ENCODE measurements around the gene TIMM10.

TIMM10 gene

GRCh38 chr11:57562596-57562995 is 32.0 kb upstream of the TIMM10 start:
- Histone ChIP-seq H4K91ac (ENCODE audit: low read length) (no peak overlapping the region), H3K9me3 (ENCODE audit: control insufficient read depth, low read length) (no peaks in the 10 kb centered on the region), H3K4me2 (ENCODE audit: low read length, poor library complexity, severe bottlenecking) (no peak overlapping the region), H3K36me3 (ENCODE audit: control insufficient read depth in 1 of 2, insufficient read depth in 2 of 2, low read depth in 1 of 2, low read length in 2 of 2) (peaks cover 13 to 34% of the 10 kb centered on the region in 2 experiments), H3K79me1 (replicated peaks; ENCODE audit: low read length, poor library complexity, severe bottlenecking) (peaks cover 10% of the 10 kb centered on the region), H3K18ac (ENCODE audit: low read depth in 1 of 2, low read length in 2 of 2) (no peak overlapping the region), H4K8ac (ENCODE audit: low read length) (no peak overlapping the region), H2BK120ac (ENCODE audit: low read depth, low read length) (no peak overlapping the region), H3K9ac (ENCODE audit: low read length) (no peak overlapping the region), H3K4me1 (ENCODE audit: control insufficient read depth, insufficient read depth, low read depth, low read length) (peaks cover 4% of the 10 kb centered on the region), H3K27me3 (ENCODE audit: control insufficient read depth in 1 of 2, insufficient read depth in 1 of 2, low read length in 2 of 2) (no peaks in the 10 kb centered on the region), H2BK5ac (ENCODE audit: low read depth, low read length, poor library complexity, severe bottlenecking) (no peak overlapping the region), H2BK12ac (ENCODE audit: low read length in 2 of 2) (no peak overlapping the region), H3K23ac (ENCODE audit: low read length in 2 of 2) (no peak overlapping the region), H2AK5ac (ENCODE audit: low read length, severe bottlenecking) (no peak overlapping the region), H2BK15ac (ENCODE audit: low read depth, poor library complexity, severe bottlenecking) (no peak overlapping the region), H3K27ac (ENCODE audit: low read length, poor library complexity, severe bottlenecking) (no peak overlapping the region), H2AFZ (ENCODE audit: low read depth, low read length) (no peak overlapping the region), H3K4ac (ENCODE audit: low read depth in 1 of 2, low read length in 2 of 2) (no peak overlapping the region), H3K14ac (ENCODE audit: low read length in 2 of 2) (no peak overlapping the region), H3K4me3 (ENCODE audit: insufficient read depth in 1 of 2, low read depth in 1 of 2, low read length in 2 of 2) (no peak overlapping the region)
- 83% methylated on average over 4 of the region's 4 CpGs for WGBS
- no peak for DNase-seq

GRCh38 chr11:57560146-57560545 is 29.6 kb upstream of the TIMM10 start:
- H2AK5ac ChIP-seq (ENCODE audit: low read length, severe bottlenecking): no peak overlapping the region
- no peak overlapping the region for H3K14ac ChIP-seq (ENCODE audit: low read length in 2 of 2)
- H4K8ac ChIP-seq (ENCODE audit: low read length): no peak overlapping the region
- no peak overlapping the region for H4K91ac ChIP-seq (ENCODE audit: low read length)
- H3K9me3 ChIP-seq (ENCODE audit: control insufficient read depth, low read length): no peaks in the 10 kb centered on the region
- WGBS: 97% methylated on average over 4 of the region's 4 CpGs
- H2BK15ac ChIP-seq (ENCODE audit: low read depth, poor library complexity, severe bottlenecking): no peak overlapping the region
- no peak overlapping the region for H3K27ac ChIP-seq (ENCODE audit: low read length, poor library complexity, severe bottlenecking)
- no peak overlapping the region for H3K18ac ChIP-seq (ENCODE audit: low read depth in 1 of 2, low read length in 2 of 2)
- H3K23ac ChIP-seq (ENCODE audit: low read length in 2 of 2): no peak overlapping the region
- H2AFZ ChIP-seq (ENCODE audit: low read depth, low read length): no peak overlapping the region
- no peak overlapping the region for H2BK120ac ChIP-seq (ENCODE audit: low read depth, low read length)
- H3K4ac ChIP-seq (ENCODE audit: low read depth in 1 of 2, low read length in 2 of 2): no peak overlapping the region
- H3K79me1 ChIP-seq (replicated peaks; ENCODE audit: low read length, poor library complexity, severe bottlenecking): peaks cover 8% of the 10 kb centered on the region
- no peak overlapping the region for H3K4me3 ChIP-seq (ENCODE audit: insufficient read depth in 1 of 2, low read depth in 1 of 2, low read length in 2 of 2)
- no peak overlapping the region for H3K4me2 ChIP-seq (ENCODE audit: low read length, poor library complexity, severe bottlenecking)
- H3K36me3 ChIP-seq (ENCODE audit: control insufficient read depth in 1 of 2, insufficient read depth in 2 of 2, low read depth in 1 of 2, low read length in 2 of 2): peaks cover 24 to 58% of the 10 kb centered on the region in 2 experiments
- H2BK5ac ChIP-seq (ENCODE audit: low read depth, low read length, poor library complexity, severe bottlenecking): no peak overlapping the region
- no peak for DNase-seq
- H3K9ac ChIP-seq (ENCODE audit: low read length): no peak overlapping the region
- no peaks in the 10 kb centered on the region for H3K4me1 ChIP-seq (ENCODE audit: control insufficient read depth, insufficient read depth, low read depth, low read length)
- no peak overlapping the region for H2BK12ac ChIP-seq (ENCODE audit: low read length in 2 of 2)
- no peaks in the 10 kb centered on the region for H3K27me3 ChIP-seq (ENCODE audit: control insufficient read depth in 1 of 2, insufficient read depth in 1 of 2, low read length in 2 of 2)

- Histone ChIP-seq H2BK15ac (ENCODE audit: low read depth, poor library complexity, severe bottlenecking) (no peak overlapping the region), H3K4me1 (ENCODE audit: control insufficient read depth, insufficient read depth, low read depth, low read length) (no peaks in the 10 kb centered on the region), H3K14ac (ENCODE audit: low read length in 2 of 2) (no peak overlapping the region), H4K91ac (ENCODE audit: low read length) (no peak overlapping the region), H3K4ac (ENCODE audit: low read depth in 1 of 2, low read length in 2 of 2) (no peak overlapping the region), H2AK5ac (ENCODE audit: low read length, severe bottlenecking) (no peak overlapping the region), H2BK120ac (ENCODE audit: low read depth, low read length) (no peak overlapping the region), H3K27me3 (ENCODE audit: control insufficient read depth in 1 of 2, insufficient read depth in 1 of 2, low read length in 2 of 2) (no peaks in the 10 kb centered on the region), H2AFZ (ENCODE audit: low read depth, low read length) (no peak overlapping the region), H3K23ac (ENCODE audit: low read length in 2 of 2) (no peak overlapping the region), H3K9ac (ENCODE audit: low read length) (no peak overlapping the region), H4K8ac (ENCODE audit: low read length) (no peak overlapping the region), H3K27ac (ENCODE audit: low read length, poor library complexity, severe bottlenecking) (no peak overlapping the region), H3K9me3 (ENCODE audit: control insufficient read depth, low read length) (no peaks in the 10 kb centered on the region), H3K36me3 (ENCODE audit: control insufficient read depth in 1 of 2, insufficient read depth in 2 of 2, low read depth in 1 of 2, low read length in 2 of 2) (peaks cover 54 to 90% of the 10 kb centered on the region in 2 experiments), H3K79me1 (replicated peaks; ENCODE audit: low read length, poor library complexity, severe bottlenecking) (peaks cover 3% of the 10 kb centered on the region), H3K4me2 (ENCODE audit: low read length, poor library complexity, severe bottlenecking) (no peak overlapping the region), H3K18ac (ENCODE audit: low read depth in 1 of 2, low read length in 2 of 2) (no peak overlapping the region), H2BK12ac (ENCODE audit: low read length in 2 of 2) (no peak overlapping the region), H2BK5ac (ENCODE audit: low read depth, low read length, poor library complexity, severe bottlenecking) (no peak overlapping the region), H3K4me3 (ENCODE audit: insufficient read depth in 1 of 2, low read depth in 1 of 2, low read length in 2 of 2) (no peak overlapping the region)
- WGBS: 89% methylated on average over 8 of the region's 8 CpGs
- no peak for DNase-seq
These were observed 25.5 kb upstream of the TIMM10 start for GRCh38 chr11:57556041-57556440.

- Histone ChIP-seq H2BK5ac (ENCODE audit: low read depth, low read length, poor library complexity, severe bottlenecking) (no peak overlapping the region), H3K4ac (ENCODE audit: low read depth in 1 of 2, low read length in 2 of 2) (no peak overlapping the region), H3K9me3 (ENCODE audit: control insufficient read depth, low read length) (no peaks in the 10 kb centered on the region), H2BK12ac (ENCODE audit: low read length in 2 of 2) (no peak overlapping the region), H3K9ac (ENCODE audit: low read length) (no peak overlapping the region), H4K8ac (ENCODE audit: low read length) (no peak overlapping the region), H3K79me1 (replicated peaks; ENCODE audit: low read length, poor library complexity, severe bottlenecking) (peaks cover 2% of the 10 kb centered on the region), H2AFZ (ENCODE audit: low read depth, low read length) (no peak overlapping the region), H3K4me3 (ENCODE audit: insufficient read depth in 1 of 2, low read depth in 1 of 2, low read length in 2 of 2) (no peak overlapping the region), H3K18ac (ENCODE audit: low read depth in 1 of 2, low read length in 2 of 2) (no peak overlapping the region), H3K36me3 (ENCODE audit: control insufficient read depth in 1 of 2, insufficient read depth in 2 of 2, low read depth in 1 of 2, low read length in 2 of 2) (peaks cover 57 to 97% of the 10 kb centered on the region in 2 experiments), H2BK15ac (ENCODE audit: low read depth, poor library complexity, severe bottlenecking) (no peak overlapping the region), H4K91ac (ENCODE audit: low read length) (no peak overlapping the region), H3K14ac (ENCODE audit: low read length in 2 of 2) (no peak overlapping the region), H3K4me2 (ENCODE audit: low read length, poor library complexity, severe bottlenecking) (no peak overlapping the region), H3K4me1 (ENCODE audit: control insufficient read depth, insufficient read depth, low read depth, low read length) (no peaks in the 10 kb centered on the region), H3K27me3 (ENCODE audit: control insufficient read depth in 1 of 2, insufficient read depth in 1 of 2, low read length in 2 of 2) (no peaks in the 10 kb centered on the region), H2BK120ac (ENCODE audit: low read depth, low read length) (no peak overlapping the region), H2AK5ac (ENCODE audit: low read length, severe bottlenecking) (no peak overlapping the region), H3K27ac (ENCODE audit: low read length, poor library complexity, severe bottlenecking) (no peak overlapping the region), H3K23ac (ENCODE audit: low read length in 2 of 2) (no peak overlapping the region)
- WGBS: 90% methylated on average over 2 of the region's 2 CpGs
- no peak for DNase-seq
These were observed 24.8 kb upstream of the TIMM10 start for GRCh38 chr11:57555393-57555792.

Data from mesenchymal stem cell (in vitro differentiated cells and primary cell).